Measurements from ENCODE around the gene PCDHA1.

DNA sequence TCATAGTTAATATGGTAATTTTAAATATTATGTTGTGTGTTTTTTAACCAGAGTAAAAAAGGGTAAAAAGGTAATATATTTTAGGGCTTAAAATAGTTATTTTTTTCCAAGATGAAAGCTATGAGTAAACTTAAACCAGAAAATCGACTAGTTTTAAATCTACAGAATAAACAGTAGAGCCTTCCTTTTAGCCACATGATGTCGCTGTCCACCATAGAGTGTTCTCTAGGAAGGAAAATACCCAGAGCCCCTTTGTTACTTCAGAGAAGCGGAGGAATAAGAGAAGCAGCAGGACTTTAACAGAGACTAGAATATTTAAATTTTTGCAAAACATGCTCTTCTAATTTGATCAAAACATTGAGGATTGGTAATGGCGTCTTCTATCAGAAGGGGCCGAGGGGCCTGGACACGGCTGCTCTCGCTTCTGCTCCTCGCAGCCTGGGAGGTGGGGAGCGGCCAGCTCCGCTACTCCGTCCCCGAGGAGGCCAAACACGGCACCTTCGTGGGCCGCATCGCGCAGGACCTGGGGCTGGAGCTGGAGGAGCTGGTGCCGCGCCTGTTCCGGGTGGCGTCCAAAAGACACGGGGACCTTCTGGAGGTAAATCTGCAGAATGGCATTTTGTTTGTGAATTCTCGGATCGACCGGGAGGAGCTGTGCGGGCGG lies 8.8 kb downstream of the PCDHA1 start, which contains the start of gene PCDHA2:
- TF ChIP-seq CTCF (conservative IDR thresholded peaks at IDR 0.05; ENCODE audit: low read depth, low read length) (0 out of 2 replicates have a peak, but pooled peaks have one; percentile 24), EZH2 (IDR thresholded peaks at IDR 0.05; ENCODE audit: borderline replicate concordance, low read depth, low read length, poor library complexity, severe bottlenecking) (no peak)

Measured in A673 (cell line).